Mucosa of descending colon (tissue), 3 donors: Measurements from ENCODE around the gene PCDHAC1. TPM values are rescaled to one million over a fixed set of nuclear protein-coding genes. Genes with fewer than 3 reads are reported as not detected.
A peak's percentile ranks its signal among the peaks of the same experiment; 100 is the strongest.
"Not testable (repeated sequence)": the region's sequence is repeated elsewhere in the genome, so short reads cannot be mapped to it uniquely, and the experiment has no call there.

Source experiments
- ATAC-seq: fragments of 200-7000 bp; cut with Tn5 transposase; one replicate; pipeline ENCODE4 v1.9.1; 2020; ENCODE audit warnings: mild to moderate bottlenecking, moderate library complexity
- DNase-seq, 3 donors: peaks; one replicate each; pipeline ENCODE4 v3.0.0-alpha.2; 2020
- H3K36me3 ChIP-seq: fragments of 200-600 bp; one replicate; pipeline ENCODE4 v1.8.0; 2021; ENCODE audit warnings: low read depth, mild to moderate bottlenecking
- H3K4me1 ChIP-seq: fragments of 200-600 bp; one replicate; pipeline ENCODE4 v1.8.0; 2021; ENCODE audit warnings: low read depth, mild to moderate bottlenecking
- H3K4me3 ChIP-seq: fragments of 200-600 bp; one replicate; pipeline ENCODE4 v1.8.0; 2021; ENCODE audit warnings: mild to moderate bottlenecking
- H3K9me3 ChIP-seq: fragments of 200-600 bp; one replicate; pipeline ENCODE4 v1.8.0; 2021; ENCODE audit warnings: mild to moderate bottlenecking
- intact Hi-C, 2 donors: fragments of 100-400 bp; cut with DNase I in 1 of 2; cut with micrococcal nuclease in 1 of 2; formaldehyde crosslinking; loops; one replicate each; pipeline versions ENCODE4 v1.11.0 to v1.11.1; 2022; cut with DNase I, micrococcal nuclease
- long read RNA-seq, 2 donors: library from polyadenylated mRNA; unstranded; transcript quantifications; one replicate each; pipeline ENCODE4 v2.0.0, GENCODE V29; 2019 to 2021
- total RNA-seq, 3 donors: library from RNA; stranded (reverse); fragmentation: NEBNext Ultra II Directional in 2 of 3; extraction: Animal tissue kit (Norgen Biotek cat#: 25700) in 2 of 3; gene quantifications; one replicate each; pipeline versions ENCODE4 v1.2.1 to v1.2.4, GENCODE V29; 2021 to 2023
- TF ChIP-seq, protein P1 (sequence below): fragments of 200-600 bp; IDR thresholded peaks from one replicate; pipeline ENCODE4 v1.8.0; 2022; ENCODE audit warnings: antibody characterized with exemption, mild to moderate bottlenecking
- donor health status: DM: no; HTN: no; CAD: no; lungs with moderate emphysema.
- donor health status: DM: no; HTN: no; CAD: no.
- donor health status: DM: no; HTN: yes; CAD: no.

Gene PCDHAC1, protein sequence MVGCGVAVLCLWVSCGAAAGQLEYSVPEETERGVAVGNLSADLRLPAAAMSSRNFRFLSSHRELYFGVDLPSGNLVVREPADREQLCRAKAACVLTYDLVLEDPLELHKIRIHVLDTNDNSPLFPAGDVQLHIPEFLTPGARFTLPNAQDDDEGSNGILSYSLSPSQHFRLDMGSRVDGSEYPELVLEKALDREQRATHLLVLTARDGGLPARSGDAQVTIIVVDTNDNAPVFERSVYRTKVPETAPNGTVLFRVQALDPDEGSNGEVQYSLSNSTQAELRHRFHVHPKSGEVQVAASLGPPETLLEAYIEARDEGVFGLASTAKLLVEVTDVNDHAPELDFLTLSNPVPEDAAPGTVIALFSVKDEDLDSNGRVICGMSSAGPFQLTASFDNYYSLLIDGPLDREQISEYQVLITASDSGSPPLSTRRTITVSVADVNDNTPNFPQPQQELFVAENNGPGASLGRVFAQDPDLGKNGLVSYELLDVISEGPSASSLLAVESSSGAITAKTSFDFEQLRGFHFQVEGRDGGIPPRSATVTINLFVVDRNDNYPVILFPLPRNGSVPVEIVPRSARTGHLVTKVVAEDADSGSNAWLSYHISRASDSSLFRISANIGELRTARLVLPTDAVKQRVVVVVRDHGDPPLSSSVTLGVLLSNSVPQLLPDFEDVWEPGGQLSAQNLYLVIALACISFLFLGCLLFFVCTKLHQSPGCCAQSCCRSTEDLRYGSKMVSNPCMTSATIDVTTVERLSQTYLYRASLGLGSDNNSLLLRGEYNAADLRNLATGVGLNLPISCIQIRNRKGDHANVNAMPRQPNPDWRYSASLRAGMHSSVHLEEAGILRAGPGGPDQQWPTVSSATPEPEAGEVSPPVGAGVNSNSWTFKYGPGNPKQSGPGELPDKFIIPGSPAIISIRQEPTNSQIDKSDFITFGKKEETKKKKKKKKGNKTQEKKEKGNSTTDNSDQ
- total RNA-seq: under 1 TPM; 0.14 to 0.95 (median 0.24) TPM
- long read RNA-seq, donor 1, full-length matches to known transcripts: 1 of 1 reads
- long read RNA-seq, donor 1, partial matches to known transcripts: 0 of 1 reads
- long read RNA-seq, donor 1, other reads (novel, unspliced or antisense): 0 of 1 reads
- long read RNA-seq, donor 2: 0 reads

DNA sequence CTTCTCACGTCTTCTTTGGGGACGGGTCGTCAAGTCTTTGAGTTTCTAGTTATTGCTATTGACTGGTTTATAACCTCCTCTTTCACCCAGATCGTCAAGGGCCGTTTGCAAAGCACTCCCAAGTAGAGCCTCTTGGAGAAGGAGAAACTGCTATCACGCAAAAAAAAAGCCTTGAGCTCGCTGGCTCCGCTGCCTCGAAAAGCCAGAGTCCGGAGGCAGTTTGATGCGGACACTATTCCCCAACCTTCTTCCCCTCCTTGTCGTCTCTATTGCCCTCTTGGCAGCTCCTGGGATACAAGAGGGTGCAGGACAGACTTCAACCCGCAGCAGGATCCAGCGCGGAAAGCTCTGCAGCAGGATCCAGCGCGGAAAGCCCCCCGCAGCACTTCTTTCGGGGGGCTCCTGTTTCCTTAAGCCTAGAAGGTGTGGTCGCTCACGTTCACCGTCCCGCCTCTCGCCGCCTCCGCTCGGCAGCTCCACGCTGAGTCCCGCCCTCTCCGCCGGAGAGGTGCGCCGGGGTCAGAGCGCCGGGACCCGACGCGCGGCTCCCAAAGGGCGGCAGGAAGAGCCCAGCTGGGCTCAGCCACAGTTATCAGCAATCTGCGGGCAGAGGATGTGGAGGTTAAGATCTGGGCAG is at the start of gene PCDHAC1:
PCDHAC1 (plus strand) TSS at position 494 of the 637 bp plus-strand sequence. CDS start 594 bp downstream, outside the sequence.
- Histone ChIP-seq H3K4me1 (no peaks in the 10 kb centered on the region), H3K4me3 (no peak within 1 kb of the TSS), H3K36me3 (no peaks in the 10 kb centered on the region), H3K9me3 (peaks cover 11% of the 10 kb centered on the region)
- peak; percentile 65 for ATAC-seq
- TF ChIP-seq, protein P1, sequence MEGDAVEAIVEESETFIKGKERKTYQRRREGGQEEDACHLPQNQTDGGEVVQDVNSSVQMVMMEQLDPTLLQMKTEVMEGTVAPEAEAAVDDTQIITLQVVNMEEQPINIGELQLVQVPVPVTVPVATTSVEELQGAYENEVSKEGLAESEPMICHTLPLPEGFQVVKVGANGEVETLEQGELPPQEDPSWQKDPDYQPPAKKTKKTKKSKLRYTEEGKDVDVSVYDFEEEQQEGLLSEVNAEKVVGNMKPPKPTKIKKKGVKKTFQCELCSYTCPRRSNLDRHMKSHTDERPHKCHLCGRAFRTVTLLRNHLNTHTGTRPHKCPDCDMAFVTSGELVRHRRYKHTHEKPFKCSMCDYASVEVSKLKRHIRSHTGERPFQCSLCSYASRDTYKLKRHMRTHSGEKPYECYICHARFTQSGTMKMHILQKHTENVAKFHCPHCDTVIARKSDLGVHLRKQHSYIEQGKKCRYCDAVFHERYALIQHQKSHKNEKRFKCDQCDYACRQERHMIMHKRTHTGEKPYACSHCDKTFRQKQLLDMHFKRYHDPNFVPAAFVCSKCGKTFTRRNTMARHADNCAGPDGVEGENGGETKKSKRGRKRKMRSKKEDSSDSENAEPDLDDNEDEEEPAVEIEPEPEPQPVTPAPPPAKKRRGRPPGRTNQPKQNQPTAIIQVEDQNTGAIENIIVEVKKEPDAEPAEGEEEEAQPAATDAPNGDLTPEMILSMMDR: no peak
- DNase-seq: no peak
- intact Hi-C loops: no loop called here

DNA sequence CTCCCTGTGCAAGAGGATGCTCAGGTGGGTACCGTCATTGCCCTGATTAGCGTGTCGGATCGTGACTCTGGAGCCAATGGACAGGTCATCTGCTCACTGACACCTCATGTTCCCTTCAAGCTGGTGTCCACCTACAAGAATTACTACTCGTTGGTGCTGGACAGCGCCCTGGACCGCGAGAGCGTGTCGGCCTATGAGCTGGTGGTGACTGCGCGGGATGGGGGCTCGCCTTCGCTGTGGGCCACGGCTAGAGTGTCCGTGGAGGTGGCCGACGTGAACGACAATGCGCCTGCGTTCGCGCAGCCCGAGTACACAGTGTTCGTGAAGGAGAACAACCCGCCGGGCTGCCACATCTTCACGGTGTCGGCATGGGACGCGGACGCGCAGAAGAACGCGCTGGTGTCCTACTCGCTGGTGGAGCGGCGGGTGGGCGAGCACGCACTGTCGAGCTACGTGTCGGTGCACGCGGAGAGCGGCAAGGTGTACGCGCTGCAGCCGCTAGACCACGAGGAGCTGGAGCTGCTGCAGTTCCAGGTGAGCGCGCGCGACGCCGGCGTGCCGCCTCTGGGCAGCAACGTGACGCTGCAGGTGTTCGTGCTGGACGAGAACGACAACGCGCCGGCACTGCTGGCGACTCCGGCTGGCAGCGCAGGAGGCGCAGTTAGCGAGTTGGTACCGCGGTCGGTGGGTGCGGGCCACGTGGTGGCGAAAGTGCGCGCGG is 49.4 kb upstream of the PCDHAC1 start:
- H3K4me1 ChIP-seq, DNase-seq, ATAC-seq, intact Hi-C loops, H3K36me3 ChIP-seq, H3K4me3 ChIP-seq: not testable (repeated sequence)
- H3K9me3 ChIP-seq: peaks cover 57% of the 10 kb centered on the region

DNA sequence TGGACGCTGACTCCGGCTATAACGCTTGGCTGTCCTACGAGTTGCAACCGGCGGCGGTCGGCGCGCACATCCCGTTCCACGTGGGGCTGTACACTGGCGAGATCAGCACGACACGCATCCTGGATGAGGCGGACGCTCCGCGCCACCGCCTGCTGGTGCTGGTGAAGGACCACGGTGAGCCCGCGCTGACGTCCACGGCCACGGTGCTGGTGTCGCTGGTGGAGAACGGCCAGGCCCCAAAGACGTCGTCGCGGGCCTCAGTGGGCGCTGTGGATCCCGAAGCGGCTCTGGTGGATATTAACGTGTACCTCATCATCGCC is 48.9 kb upstream of the PCDHAC1 start:
- H3K36me3 ChIP-seq: no peaks in the 10 kb centered on the region
- TF ChIP-seq, protein P1: no peak
- no peak for ATAC-seq
- no peak overlapping the region for H3K4me3 ChIP-seq
- intact Hi-C loops: no loop called here
- peaks cover 62% of the 10 kb centered on the region for H3K9me3 ChIP-seq
- no peaks in the 10 kb centered on the region for H3K4me1 ChIP-seq
- peak in 1 of 3 donors; percentile 41 for DNase-seq

DNA sequence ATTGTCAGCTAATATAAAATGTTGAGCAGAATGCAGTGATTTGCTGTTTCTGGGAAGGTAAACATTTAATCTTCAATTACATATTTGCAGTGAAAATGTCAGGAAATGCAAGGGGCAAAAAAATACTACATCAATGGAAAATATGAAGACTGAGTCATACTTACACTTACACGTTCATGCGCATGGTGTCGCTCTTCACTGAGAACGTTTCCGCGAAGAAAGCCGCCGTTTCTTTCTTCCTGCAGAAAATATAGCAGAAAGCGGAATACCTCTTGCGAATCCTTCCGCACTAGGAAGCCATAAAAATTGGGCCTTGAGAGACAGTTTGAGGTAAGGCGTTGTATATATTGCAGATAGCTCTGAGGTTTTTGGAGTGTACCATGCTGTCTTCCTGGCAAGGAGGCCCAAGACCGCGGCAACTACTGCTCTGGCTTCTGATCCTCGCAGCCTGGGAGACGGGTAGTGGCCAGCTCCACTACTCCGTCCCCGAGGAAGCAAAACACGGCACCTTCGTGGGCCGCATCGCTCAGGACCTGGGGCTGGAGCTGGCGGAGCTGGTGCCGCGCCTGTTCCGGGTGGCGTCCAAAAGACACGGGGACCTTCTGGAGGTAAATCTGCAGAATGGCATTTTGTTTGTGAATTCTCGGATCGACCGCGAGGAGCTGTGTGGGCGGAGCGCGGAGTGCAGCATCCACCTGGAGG is 44.1 kb upstream of the PCDHAC1 start, which contains the start of gene PCDHA13:
PCDHA13 (plus strand) TSS at position 236 of the 702 bp plus-strand sequence; CDS start at position 381, 145 bp downstream.
- peaks cover 67% of the 10 kb centered on the region for H3K9me3 ChIP-seq
- peak in 1 of 3 donors; percentile 22 for DNase-seq
- TF ChIP-seq, protein P1: no peak
- no peak for ATAC-seq
- intact Hi-C loops: no loop called here
- no peak within 1 kb of the TSS for H3K4me3 ChIP-seq
- no peaks in the 10 kb centered on the region for H3K4me1 ChIP-seq
- H3K36me3 ChIP-seq: no peaks in the 10 kb centered on the region

DNA sequence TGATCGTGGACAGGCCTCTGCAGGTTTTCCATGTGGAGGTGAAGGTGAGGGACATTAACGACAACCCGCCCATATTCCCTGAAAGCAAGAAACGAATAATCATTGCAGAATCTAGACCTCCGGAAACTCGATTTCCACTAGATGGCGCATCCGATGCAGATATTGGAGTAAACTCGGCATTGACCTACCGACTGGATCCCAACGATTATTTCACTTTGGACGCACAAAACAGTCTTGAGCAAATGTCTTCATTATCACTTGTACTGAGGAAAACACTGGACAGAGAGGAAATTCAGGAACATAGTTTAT is 43.6 kb upstream of the PCDHAC1 start:
- peaks cover 62% of the 10 kb centered on the region for H3K9me3 ChIP-seq
- no peaks in the 10 kb centered on the region for H3K36me3 ChIP-seq
- H3K4me3 ChIP-seq: no peak overlapping the region
- TF ChIP-seq, protein P1: no peak
- ATAC-seq (no peak), DNase-seq (no peak)
- no peaks in the 10 kb centered on the region for H3K4me1 ChIP-seq
- intact Hi-C loops: no loop called here
